ENCODE results near the gene SIL1.

GRCh38 chr5:139210585-139210984 lies 12.4 kb upstream of the SIL1 start:
- TF ChIP-seq CTCF (IDR thresholded peaks at IDR 0.05; ENCODE audit: low read depth, low read length, poor library complexity, severe bottlenecking) (no peak), EZH2phosphoT487 (IDR thresholded peaks at IDR 0.05; ENCODE audit: borderline replicate concordance, low read length) (no peak)
